ENCODE measurements around the gene EFCAB14. TPM values are rescaled to one million over a fixed set of nuclear protein-coding genes. Genes with fewer than 3 reads are reported as not detected.

EFCAB14 gene
- total and polyA plus RNA-seq, 2 of the 8 experiments (the other 6 are each of a cell fraction or from before 2014, with no cell fraction given): 19.4 to 40.4 TPM

- TF ChIP-seq CHD7 (IDR thresholded peaks at IDR 0.05; ENCODE audit: insufficient replicate concordance, low read length) (no peak), KDM1A (IDR thresholded peaks at IDR 0.05; ENCODE audit: borderline replicate concordance, low read length) (no peak), TEAD4 (IDR thresholded peaks at IDR 0.05; ENCODE audit: low read depth, low read length) (no peak), MAX (IDR thresholded peaks at IDR 0.05) (no peak), SP2 (IDR thresholded peaks at IDR 0.05; ENCODE audit: low read length) (no peak), GTF2F1 (IDR thresholded peaks at IDR 0.05; ENCODE audit: borderline replicate concordance, low read depth, low read length) (no peak), SIX5 (IDR thresholded peaks at IDR 0.05; ENCODE audit: low read depth, low read length) (no peak), ATF2 (IDR thresholded peaks at IDR 0.05; ENCODE audit: low read length) (no peak)
Observed at GRCh38 chr1:46645815-46646214, 73.1 kb downstream of the EFCAB14 start (continued).
